HG03139 (cell line): ENCODE measurements around the gene DENND1A.
"Not testable (repeated sequence)": the region's sequence is repeated elsewhere in the genome, so short reads cannot be mapped to it uniquely, and the experiment has no call there.

Experiments
- ATAC-seq: cut with Tn5 transposase; IDR thresholded peaks from one replicate; pipeline ENCODE4 v1.9.1; 2021; ENCODE audit not compliant: unreplicated experiment

DENND1A gene

DNA sequence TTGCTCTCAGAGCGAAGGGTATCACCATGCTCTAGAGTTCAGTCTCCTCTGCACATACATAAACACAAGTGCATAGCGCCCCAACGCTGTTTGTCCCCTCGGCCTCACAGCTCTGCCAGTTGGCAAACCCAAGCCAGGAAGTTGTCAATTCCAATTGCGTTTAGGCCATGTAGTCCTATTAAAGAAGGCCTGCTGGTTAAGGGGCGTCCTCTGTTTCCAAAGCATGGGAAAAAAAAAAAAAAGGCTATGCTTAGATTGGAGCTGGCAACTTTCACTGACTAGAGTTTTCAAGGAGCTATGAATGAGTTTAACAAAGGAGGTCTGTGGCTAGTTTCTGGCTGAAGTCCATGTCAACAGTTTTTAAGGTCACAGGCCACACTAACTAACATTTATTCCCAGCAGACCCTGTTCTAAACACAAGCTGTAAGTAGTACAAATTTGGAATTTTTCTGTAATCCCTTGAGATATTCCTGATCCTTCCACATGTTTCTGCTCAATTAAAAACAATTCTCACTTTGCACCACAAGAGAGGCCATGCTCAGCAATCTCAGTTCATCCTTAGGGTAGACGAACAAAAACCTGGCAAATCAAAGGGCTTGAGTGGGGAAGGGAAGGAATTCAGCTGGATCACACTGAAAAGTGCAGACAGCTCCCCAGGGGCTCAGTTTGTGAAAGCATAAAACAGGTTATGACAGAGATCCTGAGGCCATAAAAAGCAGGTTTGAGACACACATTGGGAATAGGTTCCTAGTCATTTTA lies 187.7 kb downstream of the DENND1A start:
- ATAC-seq = no peak

- no peak for ATAC-seq
Observed at GRCh38 chr9:123741214-123741613, 188.7 kb downstream of the DENND1A start.

DNA sequence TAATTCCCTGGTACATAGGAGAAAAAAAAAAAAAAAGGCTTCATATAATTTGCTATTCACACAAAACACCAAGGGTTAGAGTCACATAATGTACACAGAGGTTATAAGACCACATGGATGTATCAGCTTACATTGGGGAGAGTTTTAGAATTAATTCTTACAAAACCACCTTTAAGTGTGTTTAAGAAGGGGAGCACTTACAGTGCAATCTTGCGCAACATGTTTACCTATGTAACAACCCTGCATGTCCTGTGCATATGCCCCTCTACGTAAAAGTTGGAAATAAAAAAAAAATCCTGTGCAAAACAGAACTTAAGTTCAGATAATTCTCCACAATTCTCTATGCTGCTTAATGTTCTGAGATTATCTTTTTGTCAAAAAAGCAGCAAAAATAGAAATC lies 190.0 kb downstream of the DENND1A start:
- ATAC-seq = no peak

DNA sequence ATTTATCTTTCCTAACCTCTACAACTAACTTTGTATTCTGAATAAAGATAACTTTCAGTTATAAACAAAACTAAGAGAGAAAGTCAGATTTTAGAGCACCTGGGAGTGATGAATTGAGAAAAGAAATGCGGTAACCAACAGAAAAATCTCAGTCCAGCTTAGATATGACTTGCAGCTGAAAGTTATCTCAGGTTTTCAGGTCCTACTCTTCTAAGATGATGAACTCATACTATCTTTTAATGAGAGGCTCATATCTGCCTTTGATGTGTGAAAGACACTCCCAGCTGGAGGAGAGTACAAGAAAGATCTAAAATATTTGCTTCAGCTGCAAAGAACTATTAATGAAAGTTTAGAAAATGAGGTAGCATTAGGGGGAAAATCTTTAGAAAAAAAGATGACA lies 190.5 kb downstream of the DENND1A start:
- no peak for ATAC-seq

DNA sequence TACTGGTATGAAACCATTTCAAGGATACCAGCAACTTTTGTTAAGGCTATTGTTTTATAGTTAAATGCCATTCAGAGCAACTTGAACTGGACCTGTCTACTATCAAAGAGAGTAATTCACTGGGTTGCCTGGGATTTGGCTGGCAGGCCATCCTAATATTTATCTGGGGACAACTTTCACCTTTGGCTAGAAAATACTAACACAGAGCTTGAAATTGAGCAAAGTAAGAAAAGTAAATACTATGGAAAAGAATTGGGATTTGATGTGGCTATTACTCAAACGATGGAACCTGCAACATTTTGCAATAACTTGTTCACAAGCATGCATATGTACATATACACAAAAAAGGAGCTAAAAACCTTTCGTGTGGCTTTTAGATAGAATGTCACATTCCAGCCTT lies 191.3 kb downstream of the DENND1A start:
- ATAC-seq = no peak

DNA sequence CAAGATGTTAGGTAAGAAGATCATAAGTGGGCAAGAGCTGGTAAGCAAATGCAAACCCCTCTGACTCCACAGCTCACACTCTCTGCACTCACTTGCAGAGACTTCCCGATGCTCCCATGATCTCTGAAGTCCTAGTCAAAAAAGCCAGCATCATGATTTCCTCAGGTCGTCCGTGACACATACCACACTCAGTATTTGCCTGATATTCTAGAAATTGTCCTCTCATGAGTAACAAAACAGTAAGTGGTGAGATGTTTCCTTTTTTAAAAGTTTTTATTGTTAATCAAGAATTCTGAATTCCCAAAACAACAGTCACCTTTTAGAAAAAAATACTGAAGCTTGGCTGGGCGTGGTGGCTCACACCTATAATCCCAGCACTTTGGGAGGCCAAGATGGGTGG lies 194.6 kb downstream of the DENND1A start:
- ATAC-seq = no peak

GRCh38 chr9:123728571-123728970 lies 201.4 kb downstream of the DENND1A start:
- ATAC-seq = not testable (repeated sequence)

GRCh38 chr9:123727332-123727731 lies 202.6 kb downstream of the DENND1A start:
- no peak for ATAC-seq

- ATAC-seq = no peak
Observed at GRCh38 chr9:123725389-123725788, 204.5 kb downstream of the DENND1A start.

- ATAC-seq = no peak
Observed at GRCh38 chr9:123724211-123724796, 205.6 kb downstream of the DENND1A start.

DNA sequence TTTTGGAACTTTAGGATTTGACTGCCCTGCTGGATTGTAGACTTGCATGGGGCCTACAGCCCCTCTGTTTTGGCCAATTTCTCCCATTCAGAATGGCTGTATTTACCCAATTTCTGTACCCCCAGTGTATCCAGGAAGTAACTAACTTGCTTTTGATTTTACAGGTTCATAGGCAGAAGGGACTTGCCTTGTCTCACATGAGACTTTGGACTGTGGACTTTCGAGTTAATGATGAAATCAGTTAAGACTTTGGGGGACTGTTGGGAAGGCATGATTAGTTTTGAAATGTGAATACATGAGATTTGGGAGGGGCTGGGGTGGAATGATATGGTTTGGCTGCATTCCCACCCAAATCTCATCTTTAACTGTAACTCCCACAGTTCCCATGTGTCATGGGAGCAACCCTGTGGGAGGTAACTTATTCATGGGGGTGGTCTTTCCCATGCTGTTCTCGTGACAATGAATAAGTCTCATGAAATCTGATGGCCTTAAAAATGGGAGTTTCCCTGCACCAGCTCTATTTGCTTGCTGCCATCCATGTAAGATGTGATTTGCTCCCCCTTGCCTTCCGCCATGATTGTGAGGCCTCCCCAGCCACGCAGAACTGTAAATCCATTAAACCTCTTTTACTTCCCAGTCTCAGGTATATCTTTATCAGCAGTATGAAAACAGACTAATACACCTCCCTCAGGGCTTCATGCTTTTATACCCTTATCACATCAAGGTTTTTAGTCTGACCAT lies 206.6 kb downstream of the DENND1A start:
- no peak for ATAC-seq

- no peak for ATAC-seq
Observed at GRCh38 chr9:123722378-123722777, 207.5 kb downstream of the DENND1A start.

DNA sequence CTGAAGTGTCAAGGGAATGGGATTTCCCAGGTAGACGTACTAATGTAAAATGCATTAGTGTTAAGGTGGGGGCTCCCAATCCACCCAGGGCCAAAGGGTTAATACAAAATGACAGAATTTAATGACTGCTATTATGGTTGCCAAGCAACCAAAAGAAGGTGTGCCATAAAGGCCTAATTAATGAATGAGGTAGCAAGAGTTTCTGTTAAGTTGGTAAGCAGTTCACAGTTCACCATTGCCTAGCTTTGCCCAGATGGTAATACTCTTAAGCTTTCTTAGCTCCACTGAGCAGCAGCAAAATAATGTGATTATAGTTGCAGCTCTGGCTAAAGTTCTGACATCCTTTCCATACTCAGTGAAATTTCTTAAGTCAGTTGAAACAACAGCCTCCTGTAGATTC lies 211.7 kb downstream of the DENND1A start:
- ATAC-seq = no peak

- ATAC-seq = no peak
Observed at GRCh38 chr9:123717581-123718175, 212.2 kb downstream of the DENND1A start.

GRCh38 chr9:123716339-123716945 lies 213.5 kb downstream of the DENND1A start:
- ATAC-seq = no peak

DNA sequence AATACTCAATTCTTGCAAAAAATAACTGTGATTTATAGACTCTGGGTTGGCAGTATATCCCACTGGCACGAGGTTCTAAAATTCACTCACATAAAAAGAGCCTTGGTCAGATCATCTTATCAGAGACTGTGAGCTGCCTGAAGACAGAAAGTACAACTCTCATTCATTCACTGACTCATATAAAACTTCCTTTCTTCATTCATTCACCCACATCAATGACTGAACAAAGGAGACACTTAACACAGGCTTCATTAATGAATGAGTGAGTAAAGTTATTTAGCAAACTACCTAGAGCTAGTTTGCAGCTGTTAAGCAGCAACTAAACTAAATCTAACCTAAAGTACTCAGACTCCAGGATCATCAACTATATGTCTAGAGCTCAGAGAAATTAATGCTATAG lies 214.7 kb downstream of the DENND1A start:
- ATAC-seq = no peak

GRCh38 chr9:123713282-123713681 lies 216.6 kb downstream of the DENND1A start:
- no peak for ATAC-seq

- no peak for ATAC-seq
Observed at GRCh38 chr9:123712399-123712798, 217.5 kb downstream of the DENND1A start.

DNA sequence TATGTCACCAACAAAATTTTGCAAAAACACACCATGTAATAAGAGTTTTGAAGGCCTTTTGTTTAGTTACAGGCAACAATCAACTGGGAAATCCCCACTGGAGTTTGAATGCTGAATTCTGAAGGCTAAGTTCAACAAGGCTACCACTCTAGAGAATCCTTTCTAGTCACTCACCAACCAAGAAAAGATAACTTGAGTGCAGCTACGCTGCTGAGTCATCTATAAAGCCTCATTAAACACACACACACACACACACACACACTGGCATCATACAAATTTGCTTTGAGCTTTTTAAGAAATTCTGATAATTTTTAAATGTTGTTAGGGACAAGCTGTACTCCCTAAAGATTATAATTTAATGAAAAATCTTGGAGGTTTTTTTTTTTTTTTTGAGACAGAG lies 219.6 kb downstream of the DENND1A start:
- ATAC-seq = no peak

GRCh38 chr9:123702483-123702882 lies 227.4 kb downstream of the DENND1A start:
- ATAC-seq = no peak

DNA sequence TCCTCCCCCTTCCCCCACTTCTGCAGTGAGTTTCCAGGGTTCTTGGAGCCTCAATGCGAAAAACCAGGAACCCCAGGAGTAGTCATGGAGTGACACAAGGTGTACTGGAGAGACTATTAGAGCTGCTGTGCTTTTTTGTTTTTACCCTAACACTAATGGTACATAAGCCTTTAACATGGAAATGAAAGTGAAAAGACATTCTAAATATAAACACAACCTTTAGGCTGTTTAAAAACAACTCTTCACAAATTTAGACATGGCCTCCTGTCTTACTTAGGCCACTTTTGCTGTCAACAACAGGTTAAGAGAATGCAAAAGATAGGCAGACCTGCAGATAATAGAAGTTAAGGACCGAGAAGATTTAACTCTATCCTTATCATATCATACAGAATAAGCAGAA lies 232.2 kb downstream of the DENND1A start:
- no peak for ATAC-seq
